Subcutaneous adipose tissue (tissue), 4 donors: ENCODE data around the gene RPL26. TPM values are rescaled to one million over a fixed set of nuclear protein-coding genes. Genes with fewer than 3 reads are reported as not detected.

Source experiments
- total RNA-seq, 4 donors: library from RNA; depleted of rRNA; stranded (reverse); fragments of >200 nt; gene quantifications; one replicate each; pipeline ENCODE4 v1.1.0, GENCODE V29; 2016
- TF ChIP-seq, protein P1 (sequence below): fragments of 450-650 bp; IDR thresholded peaks from one replicate; pipeline ENCODE4 v1.5.1; 2016; ENCODE audit warnings: low read depth, mild to moderate bottlenecking, control low read depth, antibody characterized with exemption, moderate library complexity

Gene RPL26
- total RNA-seq, 4 donors from 2014 or later: 2,871 to 4,677 (median 3,762) TPM

DNA sequence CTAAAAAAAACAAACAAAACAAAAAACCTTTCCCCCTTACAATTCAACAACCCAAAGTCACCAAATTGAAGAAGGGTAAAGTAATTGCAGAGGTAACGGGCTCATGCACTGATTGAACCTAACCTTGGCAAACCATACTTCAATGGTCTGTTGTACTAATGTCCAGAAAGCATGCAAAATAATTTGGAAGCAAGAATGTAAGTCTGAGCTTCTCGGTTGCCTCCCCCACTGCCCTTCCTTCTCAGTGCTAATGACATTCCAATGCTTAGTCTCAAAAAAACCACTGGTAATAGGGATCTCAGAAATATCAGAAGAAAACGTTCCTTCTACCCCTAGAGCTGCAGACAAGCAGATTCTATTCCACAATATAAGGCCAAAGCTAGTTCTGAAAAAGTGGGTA is 22.2 kb downstream of the RPL26 start:
- TF ChIP-seq, protein P1, sequence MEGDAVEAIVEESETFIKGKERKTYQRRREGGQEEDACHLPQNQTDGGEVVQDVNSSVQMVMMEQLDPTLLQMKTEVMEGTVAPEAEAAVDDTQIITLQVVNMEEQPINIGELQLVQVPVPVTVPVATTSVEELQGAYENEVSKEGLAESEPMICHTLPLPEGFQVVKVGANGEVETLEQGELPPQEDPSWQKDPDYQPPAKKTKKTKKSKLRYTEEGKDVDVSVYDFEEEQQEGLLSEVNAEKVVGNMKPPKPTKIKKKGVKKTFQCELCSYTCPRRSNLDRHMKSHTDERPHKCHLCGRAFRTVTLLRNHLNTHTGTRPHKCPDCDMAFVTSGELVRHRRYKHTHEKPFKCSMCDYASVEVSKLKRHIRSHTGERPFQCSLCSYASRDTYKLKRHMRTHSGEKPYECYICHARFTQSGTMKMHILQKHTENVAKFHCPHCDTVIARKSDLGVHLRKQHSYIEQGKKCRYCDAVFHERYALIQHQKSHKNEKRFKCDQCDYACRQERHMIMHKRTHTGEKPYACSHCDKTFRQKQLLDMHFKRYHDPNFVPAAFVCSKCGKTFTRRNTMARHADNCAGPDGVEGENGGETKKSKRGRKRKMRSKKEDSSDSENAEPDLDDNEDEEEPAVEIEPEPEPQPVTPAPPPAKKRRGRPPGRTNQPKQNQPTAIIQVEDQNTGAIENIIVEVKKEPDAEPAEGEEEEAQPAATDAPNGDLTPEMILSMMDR: no peak

DNA sequence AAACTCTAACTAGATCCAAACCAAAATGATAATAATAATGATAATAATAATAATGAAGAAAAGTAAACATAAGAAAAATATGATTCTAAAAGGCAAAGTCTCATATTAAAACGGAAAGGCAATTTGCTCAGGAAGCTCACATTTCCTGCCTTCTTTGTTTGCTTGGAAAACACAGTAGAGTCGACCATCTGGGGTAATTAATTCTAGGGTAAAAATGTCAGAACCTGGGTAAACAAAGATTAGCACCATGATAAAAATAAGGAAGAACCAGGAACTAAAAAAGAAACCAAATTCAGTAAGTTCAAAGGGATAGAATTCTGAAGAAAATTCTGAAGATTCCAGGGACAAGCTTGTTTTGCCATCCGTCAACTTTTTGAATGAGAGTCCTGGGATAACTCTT is 22.7 kb downstream of the RPL26 start:
- TF ChIP-seq, protein P1: no peak

DNA sequence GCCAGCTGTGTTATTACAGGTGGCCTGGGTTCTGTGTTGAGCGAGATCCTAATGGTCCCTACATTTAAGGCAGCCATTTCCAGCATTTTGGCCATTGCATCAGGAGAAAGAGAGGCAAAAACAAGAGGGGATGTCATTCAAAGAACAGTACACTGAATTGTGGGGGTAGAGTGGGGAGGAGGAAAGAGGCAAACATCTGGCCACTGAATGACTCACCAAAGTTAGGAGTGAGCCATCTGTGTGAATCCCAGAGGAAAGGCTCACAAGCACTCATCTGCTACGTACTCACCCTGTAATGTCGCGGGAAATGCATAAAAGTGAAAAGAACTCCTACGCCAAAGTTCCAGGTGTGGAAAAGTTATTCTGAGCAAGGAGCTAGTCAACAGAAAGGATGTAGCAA is 23.2 kb downstream of the RPL26 start:
- TF ChIP-seq, protein P1: no peak

DNA sequence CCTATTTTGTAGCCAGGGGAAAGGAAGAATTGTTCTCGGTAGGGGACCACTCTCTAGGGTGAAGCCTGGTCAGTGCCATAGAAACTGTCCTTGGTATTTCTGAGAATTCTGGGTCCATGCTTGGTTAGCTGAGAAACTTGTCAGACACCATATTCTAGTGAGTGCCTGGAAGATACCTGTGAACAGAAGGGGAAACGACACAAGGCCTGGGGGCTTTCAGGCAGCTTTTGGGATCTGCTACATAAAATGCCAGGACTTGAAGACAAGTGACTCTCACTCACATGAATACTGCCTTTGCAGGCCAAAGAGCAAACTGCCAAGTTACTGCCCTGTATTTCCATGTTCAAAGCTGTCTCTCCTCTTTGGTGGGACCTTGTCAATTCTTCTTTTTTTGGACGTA is 25.1 kb downstream of the RPL26 start:
- TF ChIP-seq, protein P1: no peak

DNA sequence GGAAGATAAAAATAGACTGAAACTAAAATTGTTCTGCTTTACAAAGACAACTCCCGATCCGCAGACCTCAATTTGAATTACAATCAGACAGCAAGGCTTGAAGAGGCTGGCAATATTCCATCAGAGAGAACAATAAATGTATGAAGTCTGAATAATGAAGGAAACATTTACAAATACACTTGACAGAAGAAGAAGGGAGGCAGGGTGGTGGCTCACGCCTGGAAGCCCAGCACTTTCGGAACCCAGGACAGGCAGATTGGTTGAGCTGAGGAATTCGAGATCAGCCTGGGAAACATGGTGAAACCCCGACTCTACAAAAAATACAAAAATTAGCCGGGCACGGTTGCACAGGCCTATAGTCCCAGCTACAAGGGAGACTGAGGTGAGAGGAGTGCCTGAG is 28.8 kb downstream of the RPL26 start:
- TF ChIP-seq, protein P1: no peak

DNA sequence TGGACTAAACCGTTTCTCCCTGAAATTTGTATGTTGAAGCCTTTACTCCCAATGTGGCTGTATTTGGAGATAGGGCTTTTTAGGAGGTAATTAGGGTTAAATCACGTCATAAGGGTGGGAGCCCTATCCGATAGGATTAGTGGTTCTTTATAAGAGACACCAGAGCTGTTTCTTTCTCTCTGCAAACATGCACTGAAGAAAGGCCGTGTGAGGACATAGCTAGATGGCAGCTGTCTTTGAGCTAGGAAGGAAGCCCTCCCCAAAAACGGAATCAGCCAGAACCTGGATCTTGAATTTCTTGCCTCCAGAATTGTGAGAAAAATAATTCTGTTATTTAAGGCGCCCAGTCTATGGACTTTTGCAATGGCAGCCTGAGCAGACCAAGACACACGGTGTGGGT is 29.3 kb downstream of the RPL26 start:
- TF ChIP-seq, protein P1: no peak

DNA sequence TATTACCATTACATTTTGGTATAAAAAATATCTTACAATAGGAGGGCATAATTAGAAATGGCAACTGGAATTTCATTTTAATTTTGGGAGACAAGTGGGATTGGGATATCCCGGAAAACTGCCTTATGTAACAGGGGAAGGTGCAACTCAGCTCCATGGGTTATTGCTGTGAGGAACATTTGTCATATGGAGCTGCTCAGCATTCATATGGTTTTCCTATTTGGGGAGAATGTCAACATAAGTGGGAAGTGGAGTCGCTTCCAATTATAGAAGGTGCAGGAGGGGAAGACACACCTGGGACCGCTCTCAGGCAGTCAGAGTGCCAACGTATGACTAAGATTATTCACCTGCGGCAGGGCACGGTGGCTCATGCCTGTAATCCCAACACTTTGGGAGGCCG is 32.7 kb downstream of the RPL26 start:
- TF ChIP-seq, protein P1: no peak
